HG03103 (cell line): Measurements from ENCODE around the gene ALCAM.
A peak's percentile ranks its signal among the peaks of the same experiment; 100 is the strongest.

ENCODE experiments used
- ATAC-seq: cut with Tn5 transposase; IDR thresholded peaks from one replicate; pipeline ENCODE4 v1.9.1; 2021; ENCODE audit warnings: low read depth; ENCODE audit not compliant: unreplicated experiment

Gene ALCAM

DNA sequence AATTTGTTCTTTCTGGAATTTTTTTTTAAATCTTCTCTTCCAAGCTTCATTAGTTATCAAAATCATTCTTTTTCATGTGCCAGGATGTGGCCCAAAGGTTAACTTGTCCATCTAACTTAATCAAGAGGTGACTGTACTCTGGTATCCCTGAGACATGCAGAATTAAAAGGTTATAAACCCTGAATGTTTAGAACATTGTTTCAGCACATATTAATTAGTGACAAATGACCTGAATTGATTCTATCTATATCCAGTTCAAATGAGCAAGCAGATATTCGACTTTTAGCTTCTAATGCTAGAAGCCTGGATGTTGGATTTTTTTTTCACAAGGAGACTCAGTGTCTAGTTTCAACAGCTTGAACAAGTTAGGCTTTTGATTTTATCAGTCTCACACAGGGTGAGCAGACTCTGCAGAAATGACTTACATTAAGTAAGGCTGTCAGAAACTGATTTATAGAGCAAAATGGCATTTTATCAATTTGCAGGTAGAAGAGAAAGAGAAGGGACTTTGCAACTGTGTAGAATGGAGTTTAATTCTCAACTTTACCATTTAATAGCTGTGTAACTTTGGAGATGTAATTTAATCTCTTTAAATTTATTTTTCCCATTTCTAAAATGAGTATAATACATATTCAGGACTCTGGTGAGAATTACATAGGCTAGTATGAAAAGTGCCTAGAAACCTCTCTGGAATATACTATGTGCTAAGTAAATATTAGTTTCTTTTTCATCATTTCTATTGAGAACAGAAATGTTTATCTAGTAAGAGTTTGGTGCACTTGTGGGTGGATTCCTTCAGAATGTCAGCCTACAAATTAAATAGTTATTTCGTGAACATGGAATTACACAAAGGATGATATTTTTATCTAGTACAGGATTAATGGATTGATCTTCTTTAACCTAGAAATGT lies 100.0 kb downstream of the ALCAM start:
- ATAC-seq = no peak

DNA sequence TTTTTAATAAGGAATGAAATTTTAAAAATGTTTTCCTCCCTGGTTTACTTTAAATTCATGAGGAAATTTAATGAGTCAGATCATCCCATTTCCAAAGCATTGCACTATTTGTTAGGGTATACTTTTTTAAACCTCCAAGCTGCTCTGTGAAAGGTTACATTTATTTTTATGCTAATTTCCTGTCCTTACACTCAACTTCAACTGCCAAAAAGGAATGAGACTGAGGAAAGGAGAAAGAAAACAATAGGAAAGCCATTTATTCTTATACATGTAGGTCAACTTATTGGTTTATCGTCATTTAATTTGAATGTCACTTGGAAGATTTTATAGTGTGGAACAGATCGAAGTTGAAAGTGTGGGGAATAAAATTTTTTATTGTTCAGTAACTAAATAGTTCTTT lies 104.1 kb downstream of the ALCAM start:
- no peak for ATAC-seq

DNA sequence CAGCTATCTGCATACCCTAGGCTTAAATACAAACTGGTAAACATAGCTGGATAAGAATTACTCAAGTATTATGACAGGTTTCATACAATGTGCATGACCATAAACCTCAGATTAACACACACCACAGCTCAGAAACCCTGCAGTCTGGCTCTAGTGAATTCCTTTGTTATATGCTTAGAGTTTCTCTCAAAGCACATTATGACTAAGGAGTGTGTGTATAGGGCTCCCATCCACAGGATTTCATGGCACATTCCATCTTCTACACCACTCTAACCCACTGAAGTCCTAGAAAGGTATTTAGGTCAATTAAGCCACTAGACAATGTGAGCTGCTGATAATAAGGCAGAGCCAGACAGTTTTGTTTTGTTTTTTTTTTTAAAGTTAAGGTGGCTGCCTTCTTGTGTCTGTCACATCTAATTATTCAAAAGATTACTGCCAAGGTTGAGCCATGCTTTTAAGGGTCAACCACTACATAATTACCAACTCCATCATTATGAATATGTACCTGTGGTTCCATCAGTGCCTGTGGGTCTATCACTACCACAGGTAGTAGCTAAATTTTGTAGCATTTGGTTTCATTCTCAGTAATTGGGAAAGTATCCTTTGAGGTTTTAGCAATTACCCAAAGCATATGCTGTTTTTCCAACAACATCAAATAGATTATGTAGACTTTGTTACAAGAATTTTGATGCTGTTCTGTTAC lies 107.0 kb downstream of the ALCAM start:
- peak; percentile 55 for ATAC-seq

DNA sequence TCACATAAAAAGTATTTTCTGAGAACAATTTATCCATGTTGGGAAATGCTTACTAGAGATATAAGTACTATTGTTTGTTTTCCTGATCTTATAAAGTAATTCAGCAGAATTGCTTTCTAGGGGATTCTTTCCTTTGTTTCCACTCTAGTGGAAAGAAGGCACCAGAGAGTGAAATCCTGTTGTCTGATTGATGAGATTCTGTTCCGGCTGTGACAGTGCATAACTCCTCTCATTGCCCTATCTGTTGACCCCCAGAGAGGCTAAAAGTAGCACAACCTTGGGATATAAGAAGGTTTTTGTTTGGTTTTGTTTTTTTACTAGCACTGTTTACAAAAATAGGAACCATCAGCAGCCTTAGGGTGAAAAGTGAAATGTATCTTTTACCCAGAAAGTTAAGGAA lies 114.1 kb downstream of the ALCAM start:
- ATAC-seq = no peak

DNA sequence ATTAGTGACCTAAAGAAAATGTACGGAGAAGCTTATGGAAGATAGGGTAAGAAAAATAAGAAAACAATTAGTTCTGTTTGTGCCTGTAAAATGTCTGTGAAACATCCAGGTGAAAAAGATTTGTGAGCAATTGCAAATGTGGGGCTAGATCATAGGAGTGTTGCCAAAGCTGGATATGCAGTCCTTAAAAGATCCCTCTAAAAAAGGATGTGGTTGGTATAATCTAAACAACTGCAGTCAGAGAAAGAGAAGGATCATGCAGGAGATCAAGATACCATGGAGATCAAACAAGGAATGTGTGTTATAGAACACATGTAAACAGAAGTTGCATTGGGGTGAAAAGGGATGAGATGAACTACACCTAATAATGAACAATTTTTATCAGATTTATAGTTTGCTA lies 116.8 kb downstream of the ALCAM start:
- no peak for ATAC-seq

DNA sequence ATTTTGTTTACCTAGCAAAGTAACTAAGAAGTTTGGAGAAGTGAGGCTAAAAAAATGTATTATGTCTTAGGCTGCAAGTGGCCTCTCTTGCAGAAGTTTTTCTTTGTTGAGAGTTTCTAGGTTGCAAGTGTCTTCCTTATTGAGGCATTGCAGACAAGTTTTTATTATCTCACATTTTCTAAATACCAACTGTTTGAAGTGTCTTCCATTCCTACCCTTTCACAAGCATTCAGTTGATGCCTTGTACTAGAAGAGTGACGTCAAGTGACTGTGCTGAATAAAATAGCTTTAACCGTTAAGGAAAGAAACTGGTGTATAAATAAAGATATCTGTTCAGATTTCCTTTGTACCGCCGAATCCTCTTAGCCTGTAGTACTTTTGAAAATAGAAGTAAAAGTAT lies 123.3 kb downstream of the ALCAM start:
- ATAC-seq = no peak

DNA sequence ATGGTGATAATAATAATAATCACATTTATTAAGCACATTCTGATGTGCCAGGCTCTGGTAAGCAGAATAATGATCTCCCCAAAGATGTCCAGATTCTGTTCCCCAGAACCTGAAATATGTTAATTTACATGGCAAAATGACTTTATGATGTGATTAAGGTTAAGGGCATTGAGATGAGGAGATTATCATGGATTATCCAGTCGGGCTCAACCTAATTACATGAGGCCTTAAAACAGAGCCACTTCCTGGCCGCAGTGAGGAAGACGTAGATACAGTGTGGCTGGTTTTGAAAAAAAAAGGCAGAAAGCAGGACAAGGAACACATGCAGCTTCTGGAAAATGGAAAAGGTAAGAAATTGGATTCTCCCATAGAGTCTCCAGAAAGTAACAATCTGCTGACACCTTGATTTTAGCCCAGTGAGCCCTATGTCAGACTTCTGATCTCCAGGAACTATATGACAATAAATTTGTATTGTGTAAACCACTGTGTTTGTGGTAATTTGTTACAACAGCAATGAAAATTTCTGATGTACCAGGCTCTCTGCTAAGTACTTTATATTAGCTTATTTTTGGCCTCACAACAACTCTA lies 126.7 kb downstream of the ALCAM start:
- no peak for ATAC-seq

DNA sequence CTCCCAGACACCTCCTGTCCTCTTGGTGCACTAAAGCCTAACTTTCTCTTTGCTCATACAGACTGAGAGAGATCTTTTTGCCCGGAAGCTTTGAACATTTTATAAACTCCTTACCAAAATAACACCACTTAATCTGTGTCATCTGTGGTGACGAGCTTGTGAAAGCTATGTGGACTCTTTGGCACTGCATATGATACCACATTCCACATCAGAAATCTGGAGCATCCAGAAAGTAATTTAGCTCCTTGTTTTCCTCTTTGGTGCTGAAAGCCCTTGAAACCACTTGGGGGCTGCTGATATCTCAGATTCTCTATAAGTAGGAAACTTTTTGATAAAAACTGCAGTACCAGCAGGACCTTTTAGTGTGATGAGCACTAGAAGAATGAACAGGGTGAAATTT lies 128.3 kb downstream of the ALCAM start:
- ATAC-seq = no peak

DNA sequence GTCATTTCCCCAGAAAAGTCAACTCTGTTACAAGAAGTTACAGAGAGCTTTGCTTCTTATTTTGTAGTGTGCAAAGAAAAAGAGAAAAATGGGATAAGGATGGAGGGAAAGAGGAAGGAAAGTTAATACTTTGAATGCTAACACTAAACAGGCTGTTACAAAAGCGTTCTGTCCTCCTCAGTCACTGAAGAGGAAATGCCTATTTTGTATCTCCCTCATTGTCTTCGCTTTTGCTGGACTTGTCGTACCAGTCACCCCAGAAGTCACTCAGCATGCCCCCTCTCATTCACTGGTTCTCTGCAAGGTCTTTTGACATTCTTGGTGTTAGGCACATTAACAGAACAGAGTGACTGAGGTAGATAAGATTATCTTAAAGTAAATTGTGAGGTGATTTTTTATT lies 129.6 kb downstream of the ALCAM start:
- no peak for ATAC-seq

DNA sequence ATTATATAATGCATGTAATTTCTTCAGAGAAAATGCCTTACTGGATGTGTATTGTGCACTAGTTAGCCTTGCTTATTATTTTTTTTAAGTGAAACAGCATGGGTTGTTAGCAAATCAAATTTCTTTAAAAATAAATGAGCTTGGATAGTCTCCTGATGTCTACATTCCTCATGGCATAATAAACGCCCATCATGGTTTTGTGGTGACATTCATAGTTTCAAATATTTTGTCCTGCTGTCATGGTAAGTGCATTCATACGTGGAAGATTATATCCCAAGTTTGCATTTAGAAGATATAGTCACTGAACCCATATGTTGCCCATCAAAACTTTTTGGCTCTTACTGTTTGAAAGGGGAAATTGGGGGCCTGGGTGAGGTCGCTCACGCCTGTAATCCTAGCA lies 130.7 kb downstream of the ALCAM start:
- ATAC-seq = no peak

DNA sequence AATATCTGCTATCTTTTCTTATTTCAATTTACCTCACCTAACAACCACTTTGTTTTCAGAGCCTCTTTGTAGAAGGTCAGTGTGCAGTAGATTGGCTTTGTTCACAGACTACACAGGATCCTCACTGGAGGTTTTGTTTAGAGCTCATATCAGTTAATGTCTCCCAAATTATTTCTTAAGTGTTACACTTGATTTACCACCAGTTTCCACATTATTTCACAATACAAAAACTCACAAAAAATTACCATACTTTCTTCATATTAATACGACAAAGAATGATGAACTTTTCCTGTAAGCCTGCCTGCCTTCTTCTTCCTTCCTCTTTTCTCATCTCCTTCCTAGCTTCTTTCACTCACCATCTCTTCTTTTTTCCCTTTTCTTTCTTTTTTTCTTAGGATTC lies 133.3 kb downstream of the ALCAM start:
- ATAC-seq = no peak

DNA sequence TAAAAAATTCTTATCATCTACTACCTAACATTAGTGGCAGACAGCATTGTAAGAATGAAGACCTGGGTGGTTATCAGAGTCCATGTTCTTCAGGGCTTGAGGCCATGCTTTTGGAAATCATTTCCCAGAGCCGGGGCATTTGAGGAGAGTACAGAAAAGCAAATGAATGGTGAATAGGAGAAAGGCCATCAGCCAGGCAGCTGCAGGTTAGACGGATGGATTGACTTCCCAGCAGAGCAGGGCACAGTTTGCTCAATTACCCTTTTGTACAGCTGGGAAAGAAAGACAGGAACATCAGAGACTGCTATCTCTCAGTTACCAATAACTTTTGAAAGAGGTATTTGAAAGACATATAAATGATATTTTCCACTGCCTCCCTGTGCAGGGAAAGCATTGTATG lies 135.6 kb downstream of the ALCAM start:
- no peak for ATAC-seq

DNA sequence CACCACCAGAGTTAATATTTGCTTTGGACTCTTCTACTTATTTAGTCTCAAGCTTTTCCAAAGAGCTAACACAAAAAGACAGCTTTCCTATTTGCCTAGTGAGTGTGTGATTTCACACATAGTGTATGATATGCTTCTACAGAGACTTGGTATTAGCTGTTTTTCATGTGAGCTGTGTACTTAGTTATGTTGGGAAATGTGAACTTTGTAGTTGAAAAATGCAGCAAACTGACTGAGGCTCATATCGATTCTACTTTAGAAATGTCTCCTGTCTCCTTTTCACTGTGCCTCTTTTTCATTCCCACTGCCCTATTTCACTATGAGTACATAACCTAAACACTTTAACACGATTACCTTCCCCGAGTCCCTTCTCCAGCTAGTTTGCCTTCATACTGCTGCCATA lies 136.5 kb downstream of the ALCAM start:
- ATAC-seq = no peak

DNA sequence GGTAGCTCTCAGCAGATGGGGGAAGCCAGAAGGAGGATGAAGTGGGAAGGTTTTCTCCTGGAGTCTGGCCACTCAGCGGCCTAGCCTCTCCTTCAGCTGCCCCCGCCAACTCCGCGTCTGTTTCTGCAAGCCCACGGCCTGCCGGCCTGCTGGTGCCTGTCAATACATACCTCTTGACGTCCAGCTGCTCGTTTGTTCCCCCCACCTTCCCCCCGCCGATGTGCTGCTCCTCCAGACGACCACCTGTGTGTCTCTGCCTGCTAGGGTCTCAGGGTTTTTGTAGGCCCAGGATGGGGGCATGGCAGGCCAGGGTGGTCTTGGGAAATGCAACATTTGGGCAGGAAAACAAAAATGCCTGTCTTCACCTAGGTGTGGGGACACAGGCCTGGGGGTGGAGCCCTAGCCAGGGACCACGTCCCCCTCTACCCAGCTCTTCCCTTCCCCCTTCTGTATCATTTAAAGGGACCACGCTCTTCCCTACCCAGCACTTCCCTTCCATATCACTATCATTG lies 137.8 kb downstream of the ALCAM start:
- ATAC-seq = no peak

DNA sequence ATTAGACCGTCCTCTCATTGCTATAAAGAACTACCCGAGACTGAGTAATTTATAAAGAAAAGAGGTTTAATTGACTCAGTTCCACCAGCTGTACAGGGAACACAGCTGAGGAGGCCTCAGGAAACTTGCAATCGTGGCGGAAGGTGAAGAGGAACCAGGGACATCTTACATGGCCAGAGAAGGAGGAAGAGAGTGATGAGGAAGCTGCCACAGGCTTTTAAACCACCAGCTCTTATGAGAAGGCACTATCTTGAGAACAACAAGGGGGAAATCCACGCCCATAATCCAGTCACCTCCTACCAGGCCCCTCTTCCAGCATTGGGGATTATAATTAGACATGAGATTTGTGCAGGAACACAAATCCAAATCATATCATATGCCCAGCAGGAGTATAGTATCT lies 138.5 kb downstream of the ALCAM start:
- ATAC-seq = no peak

DNA sequence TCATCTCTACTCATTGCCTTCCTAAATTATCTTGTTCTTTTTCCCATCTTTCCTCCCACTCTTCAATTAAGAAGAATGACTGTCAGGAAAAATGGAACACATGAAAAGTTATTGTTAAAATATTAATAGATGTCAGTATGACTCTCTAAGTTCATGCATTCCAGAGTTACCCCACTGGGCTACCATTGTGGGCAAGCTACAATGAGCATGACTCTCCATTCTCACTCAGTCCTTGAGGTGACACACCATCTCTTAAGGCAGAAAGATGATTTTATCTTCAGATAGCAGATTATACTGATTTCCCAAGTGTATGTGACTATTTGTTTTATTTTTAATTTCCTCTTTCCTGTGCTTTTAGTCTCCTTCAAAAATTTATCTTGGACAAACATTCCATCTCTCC lies 144.3 kb downstream of the ALCAM start:
- ATAC-seq = no peak

DNA sequence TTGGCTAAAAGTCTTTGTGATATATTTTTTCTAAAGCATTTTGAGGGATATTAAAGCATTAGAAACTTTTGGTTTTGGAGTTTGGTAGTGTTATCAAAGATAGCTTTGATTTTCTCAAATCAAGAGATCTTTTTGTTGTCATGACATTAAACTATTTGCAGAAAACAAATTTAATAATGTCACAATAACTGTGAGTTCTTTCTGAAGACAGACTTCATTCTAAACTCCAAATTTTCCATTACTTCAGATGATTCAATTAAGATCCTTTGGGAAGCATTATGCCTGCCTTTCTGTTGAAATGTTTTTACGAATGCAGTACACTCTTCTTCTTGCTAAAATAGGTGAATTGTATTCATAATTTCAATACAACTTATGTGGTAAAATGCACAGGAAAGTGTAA lies 145.4 kb downstream of the ALCAM start:
- ATAC-seq = no peak

DNA sequence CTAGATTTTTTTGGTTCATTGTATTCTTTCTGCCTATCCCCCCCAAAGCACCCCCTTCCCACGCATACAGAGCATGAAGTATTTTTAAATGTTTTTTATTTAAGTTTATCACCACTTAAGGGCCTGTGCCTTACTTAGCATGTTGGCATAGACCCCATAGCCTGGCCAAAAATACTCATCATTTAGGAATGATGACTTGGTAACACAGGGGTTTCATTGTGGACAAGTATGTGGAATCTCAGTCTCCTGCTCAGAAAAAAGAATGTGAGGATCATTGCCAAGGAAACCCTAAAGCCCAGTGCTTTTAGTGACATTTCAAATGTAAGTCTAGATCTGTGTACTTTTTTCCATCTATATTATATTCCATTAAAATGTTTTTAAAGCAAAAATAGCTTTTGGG lies 146.3 kb downstream of the ALCAM start:
- ATAC-seq = no peak

DNA sequence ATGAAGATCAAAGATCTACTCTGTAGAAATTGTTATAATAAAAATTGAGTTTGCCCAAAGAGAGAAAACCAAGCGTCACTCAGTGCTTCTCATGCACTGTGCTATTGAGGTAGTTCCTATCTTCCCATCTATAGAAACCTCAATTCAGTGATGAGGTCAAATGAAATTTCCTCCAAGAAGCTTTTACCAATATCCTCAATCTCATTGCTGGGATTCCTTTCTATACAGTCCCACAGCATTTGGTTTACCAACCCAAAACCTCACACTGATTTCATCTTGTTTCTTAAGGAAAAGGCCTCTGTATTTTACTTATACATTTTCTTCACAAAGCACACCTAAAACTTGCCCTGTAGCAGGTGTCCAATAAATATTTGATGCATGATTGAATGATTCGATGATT lies 147.2 kb downstream of the ALCAM start:
- ATAC-seq = no peak

DNA sequence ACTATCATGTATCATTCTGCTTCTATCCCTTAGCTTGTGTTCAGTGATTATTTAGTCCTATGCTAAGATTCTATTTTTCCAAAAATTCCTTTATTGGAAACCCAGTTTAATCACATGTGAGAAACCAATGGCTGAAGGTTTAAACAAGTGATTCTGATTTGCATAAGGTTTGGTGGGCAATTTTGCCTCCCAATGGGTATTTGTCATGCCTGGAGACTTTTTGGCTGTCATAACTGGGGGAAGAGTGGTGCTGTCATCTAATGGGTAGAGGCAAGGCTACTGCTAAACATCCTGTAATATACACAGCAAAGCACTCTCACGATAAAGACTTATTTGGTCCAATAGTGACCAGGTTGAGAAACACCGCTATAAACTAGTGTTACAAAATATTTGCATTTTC lies 148.7 kb downstream of the ALCAM start:
- no peak for ATAC-seq

DNA sequence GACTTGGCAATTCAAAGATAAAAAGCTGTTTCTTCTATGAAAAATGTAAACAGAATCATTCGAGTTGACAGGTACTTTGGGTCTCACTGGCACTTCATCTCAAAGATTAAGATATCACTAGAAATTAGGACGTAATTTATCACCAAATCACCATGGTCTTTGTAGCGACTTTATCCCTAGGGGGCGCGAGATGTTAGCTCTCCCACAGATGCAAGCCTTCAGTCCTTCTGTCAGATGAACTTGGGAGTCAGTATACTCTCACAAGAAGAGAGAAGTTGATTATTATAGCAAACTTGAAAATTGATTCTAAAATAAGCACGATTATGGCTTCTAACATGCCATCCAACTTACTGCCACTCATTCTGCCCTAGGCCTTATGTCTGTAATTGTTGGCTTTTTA lies 150.3 kb downstream of the ALCAM start:
- ATAC-seq = no peak

DNA sequence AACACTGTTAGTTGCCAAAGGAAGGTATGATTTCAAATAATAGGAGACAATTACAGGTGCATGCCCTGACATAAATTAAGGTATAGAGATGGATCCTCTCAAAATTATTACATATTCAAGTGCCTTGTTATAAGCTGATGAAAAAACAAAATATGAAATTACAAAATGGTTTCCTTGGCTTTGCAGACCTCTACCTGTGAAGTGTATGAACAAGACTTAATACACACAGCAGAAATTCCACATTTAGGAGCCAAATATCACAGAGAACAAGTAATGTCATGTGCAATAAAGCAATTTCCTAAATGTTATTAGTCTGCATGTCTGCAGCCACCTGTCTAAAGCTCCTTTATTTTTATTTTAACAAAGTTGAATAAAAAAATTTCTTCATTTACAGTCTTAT lies 151.5 kb downstream of the ALCAM start:
- ATAC-seq = no peak
